Measurements from ENCODE around the gene TMEM202. TPM values are rescaled to one million over a fixed set of nuclear protein-coding genes. Genes with fewer than 3 reads are reported as not detected.

The TMEM202 gene
- total and polyA plus RNA-seq, 2 of the 13 experiments (the other 11 are each of a cell fraction or from before 2014, with no cell fraction given), result not detected

DNA sequence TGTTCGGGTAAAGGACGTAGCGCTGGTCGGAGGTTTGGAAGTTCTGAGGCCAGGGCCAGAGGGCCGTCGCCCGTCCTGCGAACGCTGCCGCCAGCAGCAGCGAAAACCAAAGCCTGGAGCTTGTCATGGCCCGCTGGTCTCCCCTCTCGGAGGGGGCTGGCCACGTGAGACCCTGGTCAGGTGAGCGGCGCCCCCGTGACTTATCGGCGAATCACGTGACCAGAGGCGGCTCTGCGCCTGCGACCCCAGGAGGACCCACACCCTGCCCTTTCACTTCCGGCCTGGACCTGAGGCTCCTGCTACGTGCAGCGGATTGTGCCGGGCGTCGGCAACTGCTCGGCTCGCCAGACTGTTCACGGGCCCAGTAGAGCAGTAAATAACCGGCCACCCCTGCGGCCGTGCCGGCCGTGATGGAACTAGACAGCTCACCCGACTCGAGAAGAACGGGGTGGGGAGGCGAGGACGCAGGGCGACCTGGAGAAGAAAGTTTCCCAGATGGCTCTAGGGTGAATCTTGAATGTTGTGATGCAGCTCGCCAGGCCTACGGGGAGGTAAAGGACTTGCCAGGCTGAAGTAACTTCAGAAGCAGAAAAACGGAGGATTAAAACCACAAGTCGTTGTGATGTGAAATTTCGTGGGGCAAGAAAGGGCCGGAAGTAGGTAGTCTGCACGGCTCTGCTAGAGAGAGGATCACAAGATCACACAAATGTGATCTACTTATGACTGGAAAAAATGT lies 22.1 kb upstream of the TMEM202 start, which contains the start of gene HEXA (continued):
- TF ChIP-seq, protein P1, sequence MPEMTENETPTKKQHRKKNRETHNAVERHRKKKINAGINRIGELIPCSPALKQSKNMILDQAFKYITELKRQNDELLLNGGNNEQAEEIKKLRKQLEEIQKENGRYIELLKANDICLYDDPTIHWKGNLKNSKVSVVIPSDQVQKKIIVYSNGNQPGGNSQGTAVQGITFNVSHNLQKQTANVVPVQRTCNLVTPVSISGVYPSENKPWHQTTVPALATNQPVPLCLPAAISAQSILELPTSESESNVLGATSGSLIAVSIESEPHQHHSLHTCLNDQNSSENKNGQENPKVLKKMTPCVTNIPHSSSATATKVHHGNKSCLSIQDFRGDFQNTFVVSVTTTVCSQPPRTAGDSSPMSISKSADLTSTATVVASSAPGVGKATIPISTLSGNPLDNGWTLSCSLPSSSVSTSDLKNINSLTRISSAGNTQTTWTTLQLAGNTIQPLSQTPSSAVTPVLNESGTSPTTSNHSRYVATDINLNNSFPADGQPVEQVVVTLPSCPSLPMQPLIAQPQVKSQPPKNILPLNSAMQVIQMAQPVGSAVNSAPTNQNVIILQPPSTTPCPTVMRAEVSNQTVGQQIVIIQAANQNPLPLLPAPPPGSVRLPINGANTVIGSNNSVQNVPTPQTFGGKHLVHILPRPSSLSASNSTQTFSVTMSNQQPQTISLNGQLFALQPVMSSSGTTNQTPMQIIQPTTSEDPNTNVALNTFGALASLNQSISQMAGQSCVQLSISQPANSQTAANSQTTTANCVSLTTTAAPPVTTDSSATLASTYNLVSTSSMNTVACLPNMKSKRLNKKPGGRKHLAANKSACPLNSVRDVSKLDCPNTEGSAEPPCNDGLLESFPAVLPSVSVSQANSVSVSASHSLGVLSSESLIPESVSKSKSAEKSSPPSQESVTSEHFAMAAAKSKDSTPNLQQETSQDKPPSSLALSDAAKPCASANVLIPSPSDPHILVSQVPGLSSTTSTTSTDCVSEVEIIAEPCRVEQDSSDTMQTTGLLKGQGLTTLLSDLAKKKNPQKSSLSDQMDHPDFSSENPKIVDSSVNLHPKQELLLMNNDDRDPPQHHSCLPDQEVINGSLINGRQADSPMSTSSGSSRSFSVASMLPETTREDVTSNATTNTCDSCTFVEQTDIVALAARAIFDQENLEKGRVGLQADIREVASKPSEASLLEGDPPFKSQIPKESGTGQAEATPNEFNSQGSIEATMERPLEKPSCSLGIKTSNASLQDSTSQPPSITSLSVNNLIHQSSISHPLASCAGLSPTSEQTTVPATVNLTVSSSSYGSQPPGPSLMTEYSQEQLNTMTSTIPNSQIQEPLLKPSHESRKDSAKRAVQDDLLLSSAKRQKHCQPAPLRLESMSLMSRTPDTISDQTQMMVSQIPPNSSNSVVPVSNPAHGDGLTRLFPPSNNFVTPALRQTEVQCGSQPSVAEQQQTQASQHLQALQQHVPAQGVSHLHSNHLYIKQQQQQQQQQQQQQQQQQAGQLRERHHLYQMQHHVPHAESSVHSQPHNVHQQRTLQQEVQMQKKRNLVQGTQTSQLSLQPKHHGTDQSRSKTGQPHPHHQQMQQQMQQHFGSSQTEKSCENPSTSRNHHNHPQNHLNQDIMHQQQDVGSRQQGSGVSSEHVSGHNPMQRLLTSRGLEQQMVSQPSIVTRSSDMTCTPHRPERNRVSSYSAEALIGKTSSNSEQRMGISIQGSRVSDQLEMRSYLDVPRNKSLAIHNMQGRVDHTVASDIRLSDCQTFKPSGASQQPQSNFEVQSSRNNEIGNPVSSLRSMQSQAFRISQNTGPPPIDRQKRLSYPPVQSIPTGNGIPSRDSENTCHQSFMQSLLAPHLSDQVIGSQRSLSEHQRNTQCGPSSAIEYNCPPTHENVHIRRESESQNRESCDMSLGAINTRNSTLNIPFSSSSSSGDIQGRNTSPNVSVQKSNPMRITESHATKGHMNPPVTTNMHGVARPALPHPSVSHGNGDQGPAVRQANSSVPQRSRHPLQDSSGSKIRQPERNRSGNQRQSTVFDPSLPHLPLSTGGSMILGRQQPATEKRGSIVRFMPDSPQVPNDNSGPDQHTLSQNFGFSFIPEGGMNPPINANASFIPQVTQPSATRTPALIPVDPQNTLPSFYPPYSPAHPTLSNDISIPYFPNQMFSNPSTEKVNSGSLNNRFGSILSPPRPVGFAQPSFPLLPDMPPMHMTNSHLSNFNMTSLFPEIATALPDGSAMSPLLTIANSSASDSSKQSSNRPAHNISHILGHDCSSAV (CRISPR knock-in tag; IDR thresholded peaks at IDR 0.05; ENCODE audit: borderline replicate concordance), result peak; percentile 92
- peak; percentile 76; the same call in 1 of the 2 replicates for TF ChIP-seq ZNF768 (CRISPR knock-in tag; IDR thresholded peaks at IDR 0.05)
- 0 out of 2 replicates have a peak, but pooled peaks have one; percentile 71 for TF ChIP-seq ZNF512B (CRISPR knock-in tag; IDR thresholded peaks at IDR 0.05; ENCODE audit: borderline replicate concordance)
- peak; percentile 90 for TF ChIP-seq ZSCAN31 (CRISPR knock-in tag; IDR thresholded peaks at IDR 0.05; ENCODE audit: low read depth)
- TF ChIP-seq, protein P2, sequence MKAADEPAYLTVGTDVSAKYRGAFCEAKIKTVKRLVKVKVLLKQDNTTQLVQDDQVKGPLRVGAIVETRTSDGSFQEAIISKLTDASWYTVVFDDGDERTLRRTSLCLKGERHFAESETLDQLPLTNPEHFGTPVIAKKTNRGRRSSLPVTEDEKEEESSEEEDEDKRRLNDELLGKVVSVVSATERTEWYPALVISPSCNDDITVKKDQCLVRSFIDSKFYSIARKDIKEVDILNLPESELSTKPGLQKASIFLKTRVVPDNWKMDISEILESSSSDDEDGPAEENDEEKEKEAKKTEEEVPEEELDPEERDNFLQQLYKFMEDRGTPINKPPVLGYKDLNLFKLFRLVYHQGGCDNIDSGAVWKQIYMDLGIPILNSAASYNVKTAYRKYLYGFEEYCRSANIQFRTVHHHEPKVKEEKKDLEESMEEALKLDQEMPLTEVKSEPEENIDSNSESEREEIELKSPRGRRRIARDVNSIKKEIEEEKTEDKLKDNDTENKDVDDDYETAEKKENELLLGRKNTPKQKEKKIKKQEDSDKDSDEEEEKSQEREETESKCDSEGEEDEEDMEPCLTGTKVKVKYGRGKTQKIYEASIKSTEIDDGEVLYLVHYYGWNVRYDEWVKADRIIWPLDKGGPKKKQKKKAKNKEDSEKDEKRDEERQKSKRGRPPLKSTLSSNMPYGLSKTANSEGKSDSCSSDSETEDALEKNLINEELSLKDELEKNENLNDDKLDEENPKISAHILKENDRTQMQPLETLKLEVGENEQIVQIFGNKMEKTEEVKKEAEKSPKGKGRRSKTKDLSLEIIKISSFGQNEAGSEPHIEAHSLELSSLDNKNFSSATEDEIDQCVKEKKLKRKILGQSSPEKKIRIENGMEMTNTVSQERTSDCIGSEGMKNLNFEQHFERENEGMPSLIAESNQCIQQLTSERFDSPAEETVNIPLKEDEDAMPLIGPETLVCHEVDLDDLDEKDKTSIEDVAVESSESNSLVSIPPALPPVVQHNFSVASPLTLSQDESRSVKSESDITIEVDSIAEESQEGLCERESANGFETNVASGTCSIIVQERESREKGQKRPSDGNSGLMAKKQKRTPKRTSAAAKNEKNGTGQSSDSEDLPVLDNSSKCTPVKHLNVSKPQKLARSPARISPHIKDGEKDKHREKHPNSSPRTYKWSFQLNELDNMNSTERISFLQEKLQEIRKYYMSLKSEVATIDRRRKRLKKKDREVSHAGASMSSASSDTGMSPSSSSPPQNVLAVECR (CRISPR knock-in tag; IDR thresholded peaks at IDR 0.05; ENCODE audit: borderline replicate concordance), result peak; percentile 100
- TF ChIP-seq EP300 (IDR thresholded peaks at IDR 0.05; ENCODE audit: low read depth in 2 of 2, low read length in 2 of 2), result peak in 1 of 2 experiments; percentile 64; a peak in 2 of 4 replicates
- peak; percentile 86 for TF ChIP-seq EP300 (CRISPR knock-in tag; IDR thresholded peaks at IDR 0.05; ENCODE audit: borderline replicate concordance)
- TF ChIP-seq ZNF7 (CRISPR knock-in tag; IDR thresholded peaks at IDR 0.05), result peak; percentile 16; the same call in 1 of the 2 replicates
- peak; percentile 97 for TF ChIP-seq SALL1 (CRISPR knock-in tag; IDR thresholded peaks at IDR 0.05)
- peak; percentile 54; the same call in 1 of the 2 replicates for TF ChIP-seq FOXK2 (IDR thresholded peaks at IDR 0.05)
- peak; percentile 80; the same call in 1 of the 2 replicates for TF ChIP-seq MYNN (CRISPR knock-in tag; IDR thresholded peaks at IDR 0.05; ENCODE audit: low read depth)

Measured in HepG2 (cell line).